Right atrium auricular region (tissue), 2 donors: ENCODE results near the gene CCR6. TPM values are rescaled to one million over a fixed set of nuclear protein-coding genes. Genes with fewer than 3 reads are reported as not detected.

Experiments
- DNase-seq: peaks from one replicate; pipeline ENCODE4 v3.0.0-alpha.2; 2019; ENCODE audit warnings: low spot score
- H3K27ac ChIP-seq, 2 donors: fragments of 200-600 bp; sonication (generic); 1 replicate in 1 of 2; 2 replicates in 1 of 2; pipeline ENCODE4 v1.5.1; 2016 to 2019
- H3K27me3 ChIP-seq, 2 donors: fragments of 200-600 bp; sonication (generic); one replicate each; pipeline versions ENCODE4 v1.5.1 to v1.6.0; 2017 to 2019
- H3K36me3 ChIP-seq: fragments of 200-600 bp; sonication (generic); one replicate; pipeline ENCODE4 v1.5.1; 2016
- H3K4me1 ChIP-seq, 2 donors: fragments of 200-600 bp; sonication (generic); one replicate each; pipeline versions ENCODE4 v1.5.1 to v1.6.0; 2017 to 2019
- H3K4me3 ChIP-seq, 2 donors: fragments of 200-600 bp; sonication (generic); 1 replicate in 1 of 2; 2 replicates in 1 of 2; pipeline ENCODE4 v1.5.1; 2017 to 2019; ENCODE audit warnings: mild to moderate bottlenecking in 1 of 2, moderate library complexity in 1 of 2
- H3K9me3 ChIP-seq, 2 donors: fragments of 200-600 bp; sonication (generic); one replicate each; pipeline ENCODE4 v1.5.1; 2019
- CTCF ChIP-seq, 2 donors: fragments of 200-600 bp; sonication (generic); IDR thresholded peaks; one replicate each; pipeline ENCODE4 v1.5.1; 2019; ENCODE audit warnings: antibody characterized with exemption in 2 of 2
- total RNA-seq, 2 donors: library from RNA; depleted of rRNA; stranded (reverse); fragments of >200 nt; gene quantifications; one replicate each; pipeline ENCODE4 v1.1.0, GENCODE V29; 2016

The CCR6 gene
- total RNA-seq, 2 donors from 2014 or later = 0.37 TPM; not detected in 1

GRCh38 chr6:167107787-167108186 lies 15.1 kb upstream of the CCR6 start:
- Histone ChIP-seq H3K27ac (no peak overlapping the region), H3K4me1 (no peaks in the 10 kb centered on the region), H3K36me3 (no peaks in the 10 kb centered on the region), H3K4me3 (no peak overlapping the region), H3K9me3 (peaks cover 0 to 3% of the 10 kb centered on the region in 2 donors), H3K27me3 (no peaks in the 10 kb centered on the region)
- DNase-seq = no peak
- TF ChIP-seq CTCF (IDR thresholded peaks at IDR 0.05) = no peak

GRCh38 chr6:167108278-167108677 lies 14.6 kb upstream of the CCR6 start:
- no peak for TF ChIP-seq CTCF (IDR thresholded peaks at IDR 0.05)
- Histone ChIP-seq H3K9me3 (peaks cover 0 to 3% of the 10 kb centered on the region in 2 donors), H3K27me3 (no peaks in the 10 kb centered on the region), H3K36me3 (no peaks in the 10 kb centered on the region), H3K27ac (no peak overlapping the region), H3K4me1 (no peaks in the 10 kb centered on the region), H3K4me3 (no peak overlapping the region)
- DNase-seq = no peak

GRCh38 chr6:167109651-167110050 lies 13.2 kb upstream of the CCR6 start:
- Histone ChIP-seq H3K4me3 (no peak overlapping the region), H3K27me3 (no peaks in the 10 kb centered on the region), H3K36me3 (no peaks in the 10 kb centered on the region), H3K9me3 (peaks cover 0 to 3% of the 10 kb centered on the region in 2 donors), H3K4me1 (no peaks in the 10 kb centered on the region), H3K27ac (no peak overlapping the region)
- TF ChIP-seq CTCF (IDR thresholded peaks at IDR 0.05) = no peak
- no peak for DNase-seq

GRCh38 chr6:167111597-167111996 lies 11.3 kb upstream of the CCR6 start:
- Histone ChIP-seq H3K27me3 (no peaks in the 10 kb centered on the region), H3K27ac (no peak overlapping the region), H3K4me1 (no peaks in the 10 kb centered on the region), H3K36me3 (no peaks in the 10 kb centered on the region), H3K4me3 (no peak overlapping the region), H3K9me3 (peaks cover 0 to under 1% of the 10 kb centered on the region in 2 donors)
- DNase-seq = no peak
- no peak for TF ChIP-seq CTCF (IDR thresholded peaks at IDR 0.05)

- no peak for DNase-seq
- Histone ChIP-seq H3K36me3 (no peaks in the 10 kb centered on the region), H3K9me3 (no peaks in the 10 kb centered on the region), H3K4me1 (no peaks in the 10 kb centered on the region), H3K27me3 (no peaks in the 10 kb centered on the region), H3K27ac (no peak overlapping the region), H3K4me3 (no peak overlapping the region)
- TF ChIP-seq CTCF (IDR thresholded peaks at IDR 0.05) = no peak
Measured at GRCh38 chr6:167112421-167112820, 10.5 kb upstream of the CCR6 start.

GRCh38 chr6:167113047-167113754 lies 9.7 kb upstream of the CCR6 start:
- H3K27ac ChIP-seq = no peak overlapping the region
- no peaks in the 10 kb centered on the region for H3K4me1 ChIP-seq
- H3K27me3 ChIP-seq = no peaks in the 10 kb centered on the region
- no peaks in the 10 kb centered on the region for H3K36me3 ChIP-seq
- no peak overlapping the region for H3K4me3 ChIP-seq
- no peaks in the 10 kb centered on the region for H3K9me3 ChIP-seq
- TF ChIP-seq CTCF (IDR thresholded peaks at IDR 0.05) = no peak
- DNase-seq = no peak
